Measurements from ENCODE around the gene SMARCAD1.

- no peak for TF ChIP-seq YY1 (IDR thresholded peaks at IDR 0.05; ENCODE audit: low read depth)
- TF ChIP-seq TAF1 (IDR thresholded peaks at IDR 0.05; ENCODE audit: low read depth): no peak
- TF ChIP-seq CREB1 (IDR thresholded peaks at IDR 0.05; ENCODE audit: low read depth): no peak
- TF ChIP-seq EP300 (IDR thresholded peaks at IDR 0.05; ENCODE audit: borderline replicate concordance): no peak
- TF ChIP-seq RAD21 (IDR thresholded peaks at IDR 0.05; ENCODE audit: low read depth): no peak
- no peak for TF ChIP-seq ZBTB7A (IDR thresholded peaks at IDR 0.05; ENCODE audit: low read depth)
- TF ChIP-seq, protein P1, sequence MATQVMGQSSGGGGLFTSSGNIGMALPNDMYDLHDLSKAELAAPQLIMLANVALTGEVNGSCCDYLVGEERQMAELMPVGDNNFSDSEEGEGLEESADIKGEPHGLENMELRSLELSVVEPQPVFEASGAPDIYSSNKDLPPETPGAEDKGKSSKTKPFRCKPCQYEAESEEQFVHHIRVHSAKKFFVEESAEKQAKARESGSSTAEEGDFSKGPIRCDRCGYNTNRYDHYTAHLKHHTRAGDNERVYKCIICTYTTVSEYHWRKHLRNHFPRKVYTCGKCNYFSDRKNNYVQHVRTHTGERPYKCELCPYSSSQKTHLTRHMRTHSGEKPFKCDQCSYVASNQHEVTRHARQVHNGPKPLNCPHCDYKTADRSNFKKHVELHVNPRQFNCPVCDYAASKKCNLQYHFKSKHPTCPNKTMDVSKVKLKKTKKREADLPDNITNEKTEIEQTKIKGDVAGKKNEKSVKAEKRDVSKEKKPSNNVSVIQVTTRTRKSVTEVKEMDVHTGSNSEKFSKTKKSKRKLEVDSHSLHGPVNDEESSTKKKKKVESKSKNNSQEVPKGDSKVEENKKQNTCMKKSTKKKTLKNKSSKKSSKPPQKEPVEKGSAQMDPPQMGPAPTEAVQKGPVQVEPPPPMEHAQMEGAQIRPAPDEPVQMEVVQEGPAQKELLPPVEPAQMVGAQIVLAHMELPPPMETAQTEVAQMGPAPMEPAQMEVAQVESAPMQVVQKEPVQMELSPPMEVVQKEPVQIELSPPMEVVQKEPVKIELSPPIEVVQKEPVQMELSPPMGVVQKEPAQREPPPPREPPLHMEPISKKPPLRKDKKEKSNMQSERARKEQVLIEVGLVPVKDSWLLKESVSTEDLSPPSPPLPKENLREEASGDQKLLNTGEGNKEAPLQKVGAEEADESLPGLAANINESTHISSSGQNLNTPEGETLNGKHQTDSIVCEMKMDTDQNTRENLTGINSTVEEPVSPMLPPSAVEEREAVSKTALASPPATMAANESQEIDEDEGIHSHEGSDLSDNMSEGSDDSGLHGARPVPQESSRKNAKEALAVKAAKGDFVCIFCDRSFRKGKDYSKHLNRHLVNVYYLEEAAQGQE (IDR thresholded peaks at IDR 0.05; ENCODE audit: low read depth): no peak
- no peak for TF ChIP-seq CEBPB (IDR thresholded peaks at IDR 0.05)
- no peak for TF ChIP-seq EGR1 (IDR thresholded peaks at IDR 0.05)
- TF ChIP-seq, protein P2, sequence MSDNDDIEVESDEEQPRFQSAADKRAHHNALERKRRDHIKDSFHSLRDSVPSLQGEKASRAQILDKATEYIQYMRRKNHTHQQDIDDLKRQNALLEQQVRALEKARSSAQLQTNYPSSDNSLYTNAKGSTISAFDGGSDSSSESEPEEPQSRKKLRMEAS (IDR thresholded peaks at IDR 0.05): no peak
- TF ChIP-seq TCF12 (IDR thresholded peaks at IDR 0.05; ENCODE audit: low read depth): no peak
Measured at GRCh38 chr4:94216394-94216793, 8.7 kb downstream of the SMARCAD1 start.
